A673 (cell line): ENCODE results near the gene IMPACT.

Experiments
- EZH2 ChIP-seq: fragments of 200-600 bp; sonication (generic); IDR thresholded peaks from 2 replicates; pipeline ENCODE4 v1.6.1; 2017; ENCODE audit warnings: borderline replicate concordance, low read depth, mild to moderate bottlenecking, mixed read lengths, antibody characterized with exemption, low read length; ENCODE audit not compliant: poor library complexity, severe bottlenecking
- TF ChIP-seq, protein P1 (sequence below): fragments of 300-800, 200-600 bp; sonication (generic); conservative IDR thresholded peaks from 2 replicates; pipeline ENCODE4 v1.5.1; 2017; ENCODE audit warnings: low read depth, mild to moderate bottlenecking, antibody characterized with exemption, low read length, moderate library complexity, mixed read lengths

DNA sequence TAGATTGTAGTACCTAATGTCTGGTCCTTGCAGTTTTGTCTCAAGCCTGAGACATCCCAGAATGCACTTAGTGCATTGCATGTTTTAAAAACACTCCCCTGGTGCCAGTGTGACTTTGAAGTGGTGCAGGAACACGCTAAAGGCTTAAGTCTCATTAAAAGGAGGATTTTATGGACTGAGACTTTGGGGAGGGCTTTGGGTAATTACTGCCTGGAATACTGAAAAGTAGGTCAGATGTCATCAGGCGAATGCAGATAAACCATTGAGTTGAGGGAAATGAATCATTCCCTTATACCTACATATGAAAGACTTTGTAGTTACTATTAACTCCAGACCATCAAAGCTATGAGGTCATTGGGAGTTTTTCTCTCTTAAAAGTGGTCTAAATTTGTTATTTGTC lies 25.9 kb upstream of the IMPACT start:
- TF ChIP-seq, protein P1, sequence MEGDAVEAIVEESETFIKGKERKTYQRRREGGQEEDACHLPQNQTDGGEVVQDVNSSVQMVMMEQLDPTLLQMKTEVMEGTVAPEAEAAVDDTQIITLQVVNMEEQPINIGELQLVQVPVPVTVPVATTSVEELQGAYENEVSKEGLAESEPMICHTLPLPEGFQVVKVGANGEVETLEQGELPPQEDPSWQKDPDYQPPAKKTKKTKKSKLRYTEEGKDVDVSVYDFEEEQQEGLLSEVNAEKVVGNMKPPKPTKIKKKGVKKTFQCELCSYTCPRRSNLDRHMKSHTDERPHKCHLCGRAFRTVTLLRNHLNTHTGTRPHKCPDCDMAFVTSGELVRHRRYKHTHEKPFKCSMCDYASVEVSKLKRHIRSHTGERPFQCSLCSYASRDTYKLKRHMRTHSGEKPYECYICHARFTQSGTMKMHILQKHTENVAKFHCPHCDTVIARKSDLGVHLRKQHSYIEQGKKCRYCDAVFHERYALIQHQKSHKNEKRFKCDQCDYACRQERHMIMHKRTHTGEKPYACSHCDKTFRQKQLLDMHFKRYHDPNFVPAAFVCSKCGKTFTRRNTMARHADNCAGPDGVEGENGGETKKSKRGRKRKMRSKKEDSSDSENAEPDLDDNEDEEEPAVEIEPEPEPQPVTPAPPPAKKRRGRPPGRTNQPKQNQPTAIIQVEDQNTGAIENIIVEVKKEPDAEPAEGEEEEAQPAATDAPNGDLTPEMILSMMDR: no peak
- no peak for TF ChIP-seq EZH2
